ENCODE results near the gene ANKRD33B.

Gene ANKRD33B

DNA sequence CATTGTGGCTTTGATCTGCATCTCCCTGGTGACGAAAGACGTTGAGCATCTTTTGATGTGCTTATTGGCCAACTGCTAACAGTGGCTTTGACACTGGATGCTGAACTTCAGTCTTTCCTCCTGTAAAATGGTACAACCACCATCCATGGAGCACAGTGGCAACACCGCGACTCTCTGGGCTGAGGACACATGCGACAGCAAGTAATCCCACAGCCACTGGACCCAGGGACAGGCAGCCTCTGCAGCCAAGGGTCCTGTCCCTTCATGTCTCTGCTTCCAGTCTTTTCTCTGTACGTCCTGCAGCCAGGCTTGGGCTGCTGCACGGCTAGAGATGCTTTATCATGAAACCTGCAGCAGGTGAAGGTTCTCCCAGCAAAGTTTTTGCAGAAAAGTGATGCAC, 113.7 kb downstream of the ANKRD33B start:
- H3K4me1 Mint-ChIP-seq: no peaks in the 10 kb centered on the region
- H3K4me3 Mint-ChIP-seq: no peak overlapping the region
- no peak overlapping the region for H3K27ac Mint-ChIP-seq
- peaks cover 33% of the 10 kb centered on the region for H3K36me3 Mint-ChIP-seq
- CTCF ChIA-PET: no interaction called here
- DNase-seq: no peak
- H3K9me3 Mint-ChIP-seq: peaks cover 3% of the 10 kb centered on the region
- peaks cover 4% of the 10 kb centered on the region for H3K27me3 Mint-ChIP-seq

DNA sequence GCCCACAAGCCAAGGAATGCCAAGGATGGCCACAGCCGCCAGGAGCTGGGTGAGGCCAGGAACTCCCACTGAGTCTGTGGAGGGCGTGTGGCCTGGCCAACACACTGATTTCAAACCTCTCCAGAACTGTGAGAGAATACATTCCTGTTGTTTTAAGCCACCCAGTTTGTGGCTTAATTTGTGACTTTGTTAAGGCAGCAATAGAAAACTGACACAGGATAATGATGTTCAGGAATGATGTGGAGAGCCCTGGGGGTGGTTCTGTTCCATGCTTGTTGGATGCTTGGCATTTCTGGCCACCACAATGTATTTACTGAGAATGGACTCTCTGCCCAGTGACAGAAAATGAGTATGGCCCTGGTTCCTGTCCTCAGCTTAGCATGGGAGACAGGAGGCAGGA, 114.4 kb downstream of the ANKRD33B start:
- Mint-ChIP-seq H3K27ac (no peak overlapping the region), H3K4me3 (no peak overlapping the region), H3K4me1 (no peaks in the 10 kb centered on the region), H3K27me3 (peaks cover 3% of the 10 kb centered on the region), H3K36me3 (peaks cover 35% of the 10 kb centered on the region), H3K9me3 (peaks cover 3% of the 10 kb centered on the region)
- DNase-seq: no peak
- CTCF ChIA-PET: no interaction called here

GRCh38 chr5:10679336-10679988, 115.6 kb downstream of the ANKRD33B start:
- Mint-ChIP-seq H3K27ac (no peak overlapping the region), H3K9me3 (peaks cover 3% of the 10 kb centered on the region), H3K27me3 (no peaks in the 10 kb centered on the region), H3K36me3 (peaks cover 37% of the 10 kb centered on the region), H3K4me1 (no peaks in the 10 kb centered on the region), H3K4me3 (no peak overlapping the region)
- CTCF ChIA-PET: no interaction called here
- DNase-seq: no peak

DNA sequence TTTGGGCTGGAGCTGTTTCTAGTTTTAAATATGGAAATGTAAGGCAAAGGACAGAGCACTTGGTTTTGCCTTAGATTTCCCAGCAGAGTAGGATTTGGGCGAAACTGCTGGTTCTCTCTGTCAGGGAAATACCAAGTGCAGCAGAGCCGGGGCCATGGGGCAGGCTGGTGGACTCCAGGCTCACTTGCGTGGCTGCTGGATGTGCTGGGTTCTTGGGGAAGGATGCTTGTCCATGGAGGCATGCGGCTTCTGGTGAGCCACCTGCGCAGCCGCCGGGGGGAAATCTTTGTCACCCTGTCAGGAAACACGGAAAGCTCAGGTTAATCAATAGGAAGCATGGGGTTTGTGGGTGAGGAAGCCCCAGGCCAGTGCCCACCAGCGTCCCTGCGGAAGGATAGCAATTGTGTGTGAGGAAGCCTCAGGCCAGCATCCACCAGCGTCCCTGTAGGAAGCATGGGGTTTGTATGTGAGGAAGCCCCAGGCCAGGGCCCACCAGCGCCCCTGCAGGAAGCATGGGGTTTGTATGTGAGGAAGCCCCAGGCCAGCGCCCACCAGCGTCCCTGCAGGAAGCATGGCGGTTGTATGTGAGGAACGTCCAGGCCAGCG, 117.1 kb downstream of the ANKRD33B start:
- CTCF ChIA-PET: no interaction called here
- DNase-seq: no peak
- Mint-ChIP-seq H3K4me1 (no peaks in the 10 kb centered on the region), H3K36me3 (peaks cover 38% of the 10 kb centered on the region), H3K27ac (peak overlapping the region; percentile 37), H3K9me3 (peaks cover 3% of the 10 kb centered on the region), H3K27me3 (no peaks in the 10 kb centered on the region), H3K4me3 (no peak overlapping the region)

- Mint-ChIP-seq H3K27me3 (no peaks in the 10 kb centered on the region), H3K9me3 (peaks cover 3% of the 10 kb centered on the region), H3K4me1 (no peaks in the 10 kb centered on the region), H3K36me3 (peaks cover 35% of the 10 kb centered on the region), H3K27ac (no peak overlapping the region), H3K4me3 (no peak overlapping the region)
- DNase-seq: no peak
- CTCF ChIA-PET: no interaction called here
Observed at GRCh38 chr5:10681731-10682679, 118.1 kb downstream of the ANKRD33B start.

GRCh38 chr5:10682801-10683525, 119.1 kb downstream of the ANKRD33B start:
- Mint-ChIP-seq H3K9me3 (peaks cover under 1% of the 10 kb centered on the region), H3K27ac (no peak overlapping the region), H3K36me3 (peaks cover 28% of the 10 kb centered on the region), H3K27me3 (no peaks in the 10 kb centered on the region), H3K4me1 (no peaks in the 10 kb centered on the region), H3K4me3 (no peak overlapping the region)
- no peak for DNase-seq
- CTCF ChIA-PET: no interaction called here

DNA sequence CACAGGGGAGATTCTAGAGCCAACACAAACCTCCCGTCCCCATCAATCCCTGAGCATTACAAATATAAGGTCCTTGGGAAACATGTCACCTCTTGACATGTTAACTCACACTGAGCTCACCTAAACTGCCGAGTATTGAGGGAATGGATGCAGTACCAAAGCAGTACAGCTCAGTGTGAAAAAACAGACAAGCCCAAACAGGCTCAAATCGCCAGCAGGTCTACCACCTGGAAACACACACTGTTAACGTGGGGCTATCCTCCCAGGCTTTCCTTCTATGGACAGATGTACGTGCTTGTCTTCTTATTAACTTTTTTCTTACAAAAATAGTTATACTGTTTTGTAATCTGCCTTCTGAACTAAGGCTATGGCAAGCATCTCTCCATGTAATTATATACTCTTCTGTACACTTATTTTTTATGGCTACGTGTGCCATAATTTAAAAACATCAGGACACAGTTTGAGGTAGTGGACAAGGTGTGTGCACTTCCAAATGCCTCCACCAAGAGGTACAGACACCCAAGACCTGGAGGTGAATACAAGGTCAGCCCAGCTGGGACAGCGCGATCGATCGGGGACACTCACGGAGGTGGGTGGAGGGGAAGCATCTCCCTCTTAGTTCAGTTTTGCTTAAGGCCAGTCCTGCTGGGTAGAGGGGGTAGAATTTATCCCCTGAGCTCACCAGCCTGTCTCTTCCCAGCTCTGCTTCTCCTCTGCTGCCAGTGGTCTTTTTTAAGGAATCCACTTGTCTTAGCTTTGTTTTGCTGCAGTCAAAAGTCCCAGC, 120.6 kb downstream of the ANKRD33B start:
- Mint-ChIP-seq H3K36me3 (peaks cover 28% of the 10 kb centered on the region), H3K4me1 (no peaks in the 10 kb centered on the region), H3K27ac (no peak overlapping the region), H3K27me3 (no peaks in the 10 kb centered on the region), H3K4me3 (no peak overlapping the region), H3K9me3 (no peaks in the 10 kb centered on the region)
- CTCF ChIA-PET: interaction anchor here (0.9 to 1.2 kb wide), 3 partner anchors 17 to 232 kb away, joined by 3 to 5 read pairs (median 3); no protein-coding TSS in a partner anchor
- no peak for DNase-seq

DNA sequence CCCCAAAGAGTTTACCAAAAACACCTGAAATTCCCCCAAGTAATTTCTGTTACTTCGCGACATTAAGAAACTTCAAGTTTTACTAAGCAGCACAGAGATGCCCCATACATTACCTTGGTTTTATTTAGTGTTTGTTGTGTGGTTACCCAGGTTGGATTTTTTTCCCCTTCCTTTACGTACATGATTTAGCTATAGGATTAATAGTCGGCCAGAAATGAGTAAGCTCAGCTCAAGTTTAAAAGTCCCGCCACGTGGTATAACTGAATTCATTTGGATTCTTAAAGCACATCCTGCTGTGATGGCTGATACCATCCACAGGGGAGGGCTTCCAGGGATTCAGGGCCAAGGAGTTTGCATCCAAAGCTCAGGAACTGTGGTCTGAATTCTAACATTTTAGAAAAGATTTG, 121.2 kb downstream of the ANKRD33B start:
- Mint-ChIP-seq H3K27ac (no peak overlapping the region), H3K4me3 (no peak overlapping the region), H3K36me3 (peaks cover 22% of the 10 kb centered on the region), H3K9me3 (no peaks in the 10 kb centered on the region), H3K4me1 (no peaks in the 10 kb centered on the region), H3K27me3 (no peaks in the 10 kb centered on the region)
- DNase-seq: no peak
- CTCF ChIA-PET: interaction anchor here (0.9 kb wide), 1 partner anchor 233 kb away, joined by 3 read pairs; no protein-coding TSS in a partner anchor

- H3K4me1 Mint-ChIP-seq: no peaks in the 10 kb centered on the region
- H3K27ac Mint-ChIP-seq: no peak overlapping the region
- H3K27me3 Mint-ChIP-seq: no peaks in the 10 kb centered on the region
- H3K36me3 Mint-ChIP-seq: peaks cover 15% of the 10 kb centered on the region
- no peak overlapping the region for H3K4me3 Mint-ChIP-seq
- H3K9me3 Mint-ChIP-seq: no peaks in the 10 kb centered on the region
- CTCF ChIA-PET: interaction anchor here (1.2 kb wide), 1 partner anchor 234 kb away, joined by 5 read pairs; no protein-coding TSS in a partner anchor
- DNase-seq: no peak
Observed at GRCh38 chr5:10686890-10687289, 123.0 kb downstream of the ANKRD33B start.

DNA sequence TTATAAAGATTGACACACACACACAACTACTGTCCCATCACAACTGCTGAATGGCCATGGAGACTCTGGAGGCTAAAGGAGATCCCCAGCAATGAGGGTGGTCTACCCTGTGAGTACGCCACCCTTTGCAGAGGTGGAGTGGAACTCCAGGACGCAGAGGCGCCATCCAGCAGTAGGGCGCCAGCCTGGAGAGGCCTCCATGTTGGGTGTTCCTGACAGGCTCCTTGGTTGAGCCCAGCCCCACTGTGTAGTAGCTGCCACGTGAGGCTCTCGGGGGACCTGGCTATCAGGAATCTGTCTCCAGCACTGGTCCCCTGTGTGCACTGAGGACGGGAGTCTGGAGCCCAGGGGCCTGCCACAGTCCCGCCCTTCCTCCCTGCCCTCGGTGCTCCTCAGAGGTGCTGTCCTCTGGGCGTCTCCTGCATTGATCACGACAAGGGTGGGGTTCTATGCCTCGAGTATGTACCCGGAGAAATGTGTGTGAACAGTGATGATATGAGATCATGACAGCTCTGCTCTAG, 124.8 kb downstream of the ANKRD33B start:
- DNase-seq: no peak
- Mint-ChIP-seq H3K27me3 (no peaks in the 10 kb centered on the region), H3K36me3 (peaks cover 8% of the 10 kb centered on the region), H3K4me3 (no peak overlapping the region), H3K9me3 (no peaks in the 10 kb centered on the region), H3K4me1 (no peaks in the 10 kb centered on the region), H3K27ac (no peak overlapping the region)
- CTCF ChIA-PET: interaction anchor here (0.9 to 3.4 kb wide), 4 partner anchors 13 to 235 kb away, joined by 4 to 47 read pairs (median 15); no protein-coding TSS in a partner anchor

DNA sequence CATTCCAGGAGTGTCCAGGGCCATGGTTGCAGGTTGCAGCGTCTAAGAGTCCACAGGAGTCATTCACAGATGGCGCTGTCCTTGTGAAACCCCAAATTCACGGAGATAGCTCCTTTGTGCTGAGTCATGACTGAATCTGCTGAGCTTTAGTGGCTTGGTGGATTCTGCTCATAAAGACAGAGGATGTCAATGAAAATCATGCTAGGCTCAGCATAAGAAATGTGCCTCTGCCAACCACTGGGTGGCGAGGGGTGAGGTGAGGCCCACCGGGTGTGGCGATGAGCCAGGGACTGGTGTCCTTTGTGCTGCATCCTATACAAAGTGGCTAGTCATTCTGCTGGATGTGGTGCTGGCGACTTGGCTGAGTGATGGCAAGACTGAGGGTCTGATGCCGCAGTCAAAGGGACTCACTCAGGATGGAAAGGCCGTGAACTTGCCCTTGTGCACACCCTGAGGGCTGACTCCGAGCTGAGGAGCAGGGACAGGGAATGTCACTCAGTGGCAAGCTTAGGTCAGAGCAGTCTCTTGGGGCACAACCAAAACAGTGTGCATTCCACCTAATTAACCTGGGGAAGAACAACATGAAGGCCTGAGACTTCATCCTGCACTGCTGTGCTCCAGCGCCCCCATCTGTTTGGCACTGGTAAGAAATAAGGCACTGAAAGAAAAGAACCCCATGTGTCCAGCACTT, 125.7 kb downstream of the ANKRD33B start:
- no peak overlapping the region for H3K27ac Mint-ChIP-seq
- peaks cover 8% of the 10 kb centered on the region for H3K36me3 Mint-ChIP-seq
- no peaks in the 10 kb centered on the region for H3K9me3 Mint-ChIP-seq
- no peaks in the 10 kb centered on the region for H3K4me1 Mint-ChIP-seq
- CTCF ChIA-PET: interaction anchor here (0.7 to 3.4 kb wide), 11 partner anchors 8 to 406 kb away, joined by 3 to 47 read pairs (median 6); no protein-coding TSS in a partner anchor
- peak; percentile 38 for DNase-seq
- no peak overlapping the region for H3K4me3 Mint-ChIP-seq
- H3K27me3 Mint-ChIP-seq: no peaks in the 10 kb centered on the region

DNA sequence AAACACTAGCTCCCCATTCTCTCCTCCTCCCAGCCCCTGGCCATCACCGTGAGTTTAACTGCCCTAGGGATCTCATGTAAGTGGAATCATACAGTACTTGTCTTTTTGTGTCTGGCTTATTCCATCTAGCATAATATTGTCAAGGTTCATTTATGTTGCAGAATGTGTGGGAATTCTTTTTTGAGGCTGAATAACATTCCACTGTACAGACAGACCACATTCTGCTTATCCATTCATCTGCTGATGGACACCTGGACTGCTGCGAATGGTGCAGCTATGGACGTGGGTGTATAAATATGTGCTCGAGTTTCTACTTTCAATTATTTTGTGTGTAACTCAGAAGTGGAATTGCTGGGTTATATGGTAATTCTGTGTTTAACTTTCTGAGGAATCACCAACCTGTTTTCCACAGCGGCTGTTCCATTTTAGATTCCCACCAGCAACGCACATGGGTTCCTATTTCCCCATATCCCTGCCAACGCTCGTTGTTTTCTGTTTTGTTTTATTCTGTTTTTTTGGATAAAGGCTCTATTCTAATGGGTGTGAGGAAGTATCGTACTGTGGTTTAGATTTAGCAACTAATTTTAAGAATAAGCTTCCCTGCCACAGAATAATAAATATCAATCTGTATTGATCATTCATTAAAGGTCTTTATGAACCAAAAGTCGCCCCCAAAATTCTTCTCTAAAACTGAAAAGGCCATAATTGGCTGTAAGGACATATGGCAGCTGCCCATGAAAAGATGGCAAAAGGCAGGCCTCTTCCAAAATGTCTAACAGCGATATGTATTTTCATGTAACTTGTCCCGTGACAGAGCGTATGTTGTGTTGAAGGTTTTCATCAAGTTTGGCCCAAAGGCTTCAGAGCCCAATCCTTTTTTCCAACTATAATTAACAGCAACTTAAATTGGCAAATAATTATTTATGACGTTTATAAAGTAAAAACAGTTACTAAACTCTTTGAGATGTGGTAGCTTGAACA, 126.9 kb downstream of the ANKRD33B start:
- DNase-seq: no peak
- Mint-ChIP-seq H3K27me3 (no peaks in the 10 kb centered on the region), H3K4me3 (no peak overlapping the region), H3K9me3 (no peaks in the 10 kb centered on the region), H3K36me3 (peaks cover 7% of the 10 kb centered on the region), H3K4me1 (peaks cover 4% of the 10 kb centered on the region), H3K27ac (no peak overlapping the region)
- CTCF ChIA-PET: interaction anchor here (0.7 to 3.4 kb wide), 10 partner anchors 7 to 407 kb away, joined by 3 to 47 read pairs (median 5); no protein-coding TSS in a partner anchor

Measured in activated naive CD4-positive, alpha-beta T cell treated with anti-CD3 and anti-CD28 coated beads, Interleukin-2, amount 10 ng/mL, durations not matched to agents 7 days and 5 days (primary cell).